ENCODE measurements around the gene SCEL. TPM values are rescaled to one million over a fixed set of nuclear protein-coding genes. Genes with fewer than 3 reads are reported as not detected.

Gene SCEL
- total and polyA plus RNA-seq, 10 donors: 0.04 to 0.29 TPM; not detected in 8

- no peak overlapping the region for H3K4me3 ChIP-seq
- no peaks in the 10 kb centered on the region for H3K36me3 ChIP-seq
- no peaks in the 10 kb centered on the region for H3K4me1 ChIP-seq
- no peak for DNase-seq
- no peak overlapping the region for H3K27ac ChIP-seq
- H3K27me3 ChIP-seq (replicated peaks in 1 of 7): no peaks in the 10 kb centered on the region
- intact Hi-C loops (cut with DNase I; ENCODE audit: low total_unique reads): no loop called here
- H3K9me3 ChIP-seq: no peaks in the 10 kb centered on the region
- WGBS, 5 donors: 55 to 73% (median 65%) methylated on average over 2 of the region's 2 CpGs
- no peak for TF ChIP-seq POLR2AphosphoS5 (IDR thresholded peaks at IDR 0.05)
- TF ChIP-seq CTCF (IDR thresholded peaks at IDR 0.05 in 8 of 11, conservative IDR thresholded peaks at IDR 0.05 in 3 of 11): no peak
- no peak for TF ChIP-seq POLR2A (IDR thresholded peaks at IDR 0.05)
These were observed 59.8 kb downstream of the SCEL start for GRCh38 chr13:77595166-77595810.

GRCh38 chr13:77596777-77597176 is 61.3 kb downstream of the SCEL start:
- no peak overlapping the region for H3K27ac ChIP-seq
- H3K27me3 ChIP-seq (replicated peaks in 1 of 7): no peaks in the 10 kb centered on the region
- no peak overlapping the region for H3K4me3 ChIP-seq
- DNase-seq: no peak
- no peak for TF ChIP-seq POLR2A (IDR thresholded peaks at IDR 0.05)
- H3K4me1 ChIP-seq: no peaks in the 10 kb centered on the region
- no peaks in the 10 kb centered on the region for H3K9me3 ChIP-seq
- intact Hi-C loops (cut with DNase I; ENCODE audit: low total_unique reads): no loop called here
- 39 to 66% (median 48%) methylated on average over 1 of the region's 1 CpG for WGBS, 5 donors
- H3K36me3 ChIP-seq: no peaks in the 10 kb centered on the region

- H3K4me1 ChIP-seq: no peaks in the 10 kb centered on the region
- no peak for TF ChIP-seq POLR2A (IDR thresholded peaks at IDR 0.05)
- TF ChIP-seq CTCF (IDR thresholded peaks at IDR 0.05 in 8 of 11, conservative IDR thresholded peaks at IDR 0.05 in 3 of 11): no peak
- no peak for TF ChIP-seq POLR2AphosphoS5 (IDR thresholded peaks at IDR 0.05)
- no peak overlapping the region for H3K4me3 ChIP-seq
- no peaks in the 10 kb centered on the region for H3K36me3 ChIP-seq
- WGBS, 5 donors: 88 to 95% (median 92%) methylated on average over 2 of the region's 2 CpGs
- intact Hi-C loops (cut with DNase I; ENCODE audit: low total_unique reads): no loop called here
- no peaks in the 10 kb centered on the region for H3K9me3 ChIP-seq
- no peaks in the 10 kb centered on the region for H3K27me3 ChIP-seq (replicated peaks in 1 of 7)
- no peak for DNase-seq
- no peak overlapping the region for H3K27ac ChIP-seq
These were observed 63.8 kb downstream of the SCEL start for GRCh38 chr13:77599351-77599750.

GRCh38 chr13:77600701-77601100 is 65.2 kb downstream of the SCEL start:
- no peak for TF ChIP-seq CTCF (IDR thresholded peaks at IDR 0.05 in 8 of 11, conservative IDR thresholded peaks at IDR 0.05 in 3 of 11)
- no peak for TF ChIP-seq POLR2AphosphoS5 (IDR thresholded peaks at IDR 0.05)
- no peak for TF ChIP-seq POLR2A (IDR thresholded peaks at IDR 0.05)
- intact Hi-C loops (cut with DNase I; ENCODE audit: low total_unique reads): no loop called here
- Histone ChIP-seq H3K4me3 (no peak overlapping the region), H3K4me1 (no peaks in the 10 kb centered on the region), H3K36me3 (no peaks in the 10 kb centered on the region), H3K27ac (no peak overlapping the region), H3K9me3 (no peaks in the 10 kb centered on the region), H3K27me3 (replicated peaks in 1 of 7) (no peaks in the 10 kb centered on the region)
- 81 to 91% (median 89%) methylated on average over 2 of the region's 2 CpGs for WGBS, 5 donors
- DNase-seq: no peak

GRCh38 chr13:77611068-77611467 is 75.6 kb downstream of the SCEL start:
- intact Hi-C loops (cut with DNase I; ENCODE audit: low total_unique reads): no loop called here
- WGBS, 5 donors: 91 to 100% (median 96%) methylated on average over 1 of the region's 1 CpG
- Histone ChIP-seq H3K27ac (no peak overlapping the region), H3K9me3 (no peaks in the 10 kb centered on the region), H3K4me3 (no peak overlapping the region), H3K36me3 (no peaks in the 10 kb centered on the region), H3K27me3 (replicated peaks in 1 of 7) (no peaks in the 10 kb centered on the region), H3K4me1 (no peaks in the 10 kb centered on the region)
- no peak for TF ChIP-seq POLR2A (IDR thresholded peaks at IDR 0.05)
- TF ChIP-seq CTCF (IDR thresholded peaks at IDR 0.05 in 8 of 11, conservative IDR thresholded peaks at IDR 0.05 in 3 of 11): no peak
- no peak for TF ChIP-seq POLR2AphosphoS5 (IDR thresholded peaks at IDR 0.05)
- no peak for DNase-seq
